K562 (cell line): ENCODE measurements around the gene GDF15. TPM values are rescaled to one million over a fixed set of nuclear protein-coding genes. Genes with fewer than 3 reads are reported as not detected.

Experiments
- AFF1 ChIP-seq, 2 experiments: fragments of 450-650 bp; IDR thresholded peaks; 2 replicates each; pipeline ENCODE4 v1.6.1; 2018; ENCODE audit warnings: mild to moderate bottlenecking in 2 of 2, low read depth in 1 of 2; ENCODE audit not compliant: partially characterized antibody in 2 of 2
- BHLHE40 ChIP-seq: IDR thresholded peaks from 2 replicates; pipeline ENCODE4 v1.6.1; 2011; ENCODE audit warnings: low read length, improper control_type of control experiment
- BMI1 ChIP-seq: fragments of 150-350 bp; IDR thresholded peaks from 2 replicates; pipeline ENCODE4 v1.6.1; 2014; ENCODE audit warnings: low read length
- CHD2 ChIP-seq: IDR thresholded peaks from 2 replicates; pipeline ENCODE4 v1.6.1; 2011; ENCODE audit warnings: low read depth, low read length
- CREM ChIP-seq: IDR thresholded peaks from 2 replicates; pipeline ENCODE4 v1.6.1; 2014; ENCODE audit warnings: antibody characterized with exemption, low read depth
- EGR1 ChIP-seq: fragments of 450-650 bp; conservative IDR thresholded peaks from 2 replicates; pipeline ENCODE4 v1.6.1; 2017; ENCODE audit warnings: mild to moderate bottlenecking
- ETV1 ChIP-seq: fragments of 450-650 bp; conservative IDR thresholded peaks from 2 replicates; pipeline ENCODE4 v1.6.1; 2016; ENCODE audit warnings: missing genetic modification characterization, control low read depth, low read depth, missing compliant biosample characterization
- FOXK1 ChIP-seq: sonication (generic); formaldehyde crosslinking; IDR thresholded peaks from 2 replicates; pipeline ENCODE4 v1.8.0; 2022; ENCODE audit warnings: missing genetic modification reagents, mild to moderate bottlenecking, borderline replicate concordance
- FOXM1 ChIP-seq, 2 experiments: fragments of 450-650 bp in 1 of 2; sonication (generic) in 1 of 2; formaldehyde crosslinking in 1 of 2; IDR thresholded peaks; 2 replicates each; pipeline versions ENCODE4 v1.6.1 to v1.9.0; 2017 to 2022; ENCODE audit warnings: low read depth in 2 of 2, mild to moderate bottlenecking in 2 of 2, missing genetic modification reagents in 1 of 2, moderate library complexity in 1 of 2
- HNRNPLL ChIP-seq: fragments of 200-400 bp; formaldehyde crosslinking; IDR thresholded peaks from 2 replicates; pipeline ENCODE4 v1.6.1; 2017; ENCODE audit warnings: low read length, low read depth, mild to moderate bottlenecking; ENCODE audit not compliant: poor library complexity, severe bottlenecking
- HSF4 ChIP-seq: fragments of 250-450 bp; sonication (Bioruptor Pico); IDR thresholded peaks from 2 replicates; pipeline ENCODE4 v2.1.2; 2022; ENCODE audit warnings: mild to moderate bottlenecking, moderate library complexity, borderline replicate concordance
- MYNN ChIP-seq, 2 experiments: sonication (generic); formaldehyde crosslinking in 1 of 2; IDR thresholded peaks; 2 replicates each; pipeline versions ENCODE4 v1.5.0 to v1.6.1; 2016 to 2020; ENCODE audit warnings: antibody characterized with exemption in 1 of 2, missing genetic modification reagents in 1 of 2
- POLR2G ChIP-seq: fragments of 200-400 bp; formaldehyde crosslinking; IDR thresholded peaks from 2 replicates; pipeline ENCODE4 v1.6.1; 2017; ENCODE audit warnings: low read depth, mild to moderate bottlenecking, antibody characterized with exemption, low read length, moderate library complexity
- PPARD ChIP-seq: fragments of 250-450 bp; sonication (Bioruptor Pico); IDR thresholded peaks from 2 replicates; pipeline ENCODE4 v1.8.0; 2022; ENCODE audit warnings: inconsistent platforms, mild to moderate bottlenecking, moderate library complexity
- ZBTB7A ChIP-seq: IDR thresholded peaks from 2 replicates; pipeline ENCODE4 v1.6.1; 2011; ENCODE audit warnings: low read depth, mild to moderate bottlenecking, low read length, moderate library complexity, borderline replicate concordance; ENCODE audit not compliant: control insufficient read depth
- ZNF444 ChIP-seq: fragments of 250-450 bp; sonication (Bioruptor Pico); IDR thresholded peaks from 2 replicates; pipeline ENCODE4 v1.4.0; 2020; ENCODE audit warnings: mild to moderate bottlenecking, moderate library complexity
- ZNF780A ChIP-seq: fragments of 250-450 bp; sonication (Bioruptor Pico); IDR thresholded peaks from 2 replicates; pipeline ENCODE4 v1.5.0; 2021; ENCODE audit warnings: mild to moderate bottlenecking
- polyA plus RNA-seq, 8 experiments: library from polyadenylated mRNA; depleted of rRNA in 4 of 8; stranded (reverse) in 5 of 8; unstranded in 3 of 8; fragments of >200 nt; fragmentation: Nextera tagmentation in 2 of 8; fragmentation: Illumina TruSeq in 1 of 8; extraction: Ambion mirVana in 2 of 8; extraction: Trizol in 1 of 8; gene quantifications; 2 replicates each; pipeline versions ENCODE4 v1.2.1 to v1.2.3, GENCODE V29; 2011 to 2014; ENCODE audit warnings: inconsistent platforms in 1 of 8, missing spikeins in 1 of 8
- total RNA-seq, 7 experiments: library from RNA; depleted of rRNA in 6 of 7; stranded (reverse); fragments of >200 nt in 6 of 7; fragmentation: Illumina TruSeq in 2 of 7; extraction: Trizol in 2 of 7; gene quantifications; 2 replicates each; pipeline versions ENCODE4 v1.2.1 to v1.2.3, GENCODE V29; 2011 to 2021; ENCODE audit warnings: low replicate concordance in 1 of 7
- TF ChIP-seq, protein P1 (sequence below): fragments of 450-650 bp; formaldehyde crosslinking; conservative IDR thresholded peaks from 2 replicates; pipeline ENCODE4 v1.4.0; 2022; ENCODE audit warnings: mild to moderate bottlenecking, missing genetic modification characterization
- TF ChIP-seq, protein P2 (sequence below): fragments of 450-650 bp; formaldehyde crosslinking; IDR thresholded peaks from 2 replicates; pipeline ENCODE4 v1.4.0; 2020; ENCODE audit warnings: mild to moderate bottlenecking

The GDF15 gene
- total and polyA plus RNA-seq, 9 of the 15 experiments (the other 6 are each of a cell fraction or from before 2014, with no cell fraction given): 2.3 to 82.4 (median 12.5) TPM

- TF ChIP-seq HNRNPLL: peak; percentile 79
- peak; percentile 88 for TF ChIP-seq ZNF444 (CRISPR knock-in tag)
- peak; percentile 68 for TF ChIP-seq CHD2
- peak; percentile 95 for TF ChIP-seq EGR1
- peak; percentile 88 for TF ChIP-seq BMI1
- TF ChIP-seq POLR2G: peak; percentile 56
- no peak for TF ChIP-seq HSF4 (CRISPR knock-in tag)
- peak in 1 of 2 experiments; percentile 14 for TF ChIP-seq AFF1 (IDR thresholded peaks at IDR 0.05; ENCODE audit: low read depth in 1 of 2, partially characterized antibody in 2 of 2)
- TF ChIP-seq CREM: peak; percentile 33
- TF ChIP-seq ZNF780A (CRISPR knock-in tag): no peak
- TF ChIP-seq ETV1 (tag): no peak
- peak; percentile 64 for TF ChIP-seq ZBTB7A
- 0 out of 2 replicates have a peak, but pooled peaks have one; percentile 7 for TF ChIP-seq MYNN (IDR thresholded peaks at IDR 0.05)
- TF ChIP-seq MYNN (CRISPR knock-in tag; IDR thresholded peaks at IDR 0.05): no peak
- 0 out of 2 replicates have a peak, but pooled peaks have one; percentile 2 for TF ChIP-seq FOXK1
- TF ChIP-seq, protein P1, sequence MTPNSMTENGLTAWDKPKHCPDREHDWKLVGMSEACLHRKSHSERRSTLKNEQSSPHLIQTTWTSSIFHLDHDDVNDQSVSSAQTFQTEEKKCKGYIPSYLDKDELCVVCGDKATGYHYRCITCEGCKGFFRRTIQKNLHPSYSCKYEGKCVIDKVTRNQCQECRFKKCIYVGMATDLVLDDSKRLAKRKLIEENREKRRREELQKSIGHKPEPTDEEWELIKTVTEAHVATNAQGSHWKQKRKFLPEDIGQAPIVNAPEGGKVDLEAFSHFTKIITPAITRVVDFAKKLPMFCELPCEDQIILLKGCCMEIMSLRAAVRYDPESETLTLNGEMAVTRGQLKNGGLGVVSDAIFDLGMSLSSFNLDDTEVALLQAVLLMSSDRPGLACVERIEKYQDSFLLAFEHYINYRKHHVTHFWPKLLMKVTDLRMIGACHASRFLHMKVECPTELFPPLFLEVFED (CRISPR knock-in tag): 0 out of 2 replicates have a peak, but pooled peaks have one; percentile 47
- TF ChIP-seq, protein P2, sequence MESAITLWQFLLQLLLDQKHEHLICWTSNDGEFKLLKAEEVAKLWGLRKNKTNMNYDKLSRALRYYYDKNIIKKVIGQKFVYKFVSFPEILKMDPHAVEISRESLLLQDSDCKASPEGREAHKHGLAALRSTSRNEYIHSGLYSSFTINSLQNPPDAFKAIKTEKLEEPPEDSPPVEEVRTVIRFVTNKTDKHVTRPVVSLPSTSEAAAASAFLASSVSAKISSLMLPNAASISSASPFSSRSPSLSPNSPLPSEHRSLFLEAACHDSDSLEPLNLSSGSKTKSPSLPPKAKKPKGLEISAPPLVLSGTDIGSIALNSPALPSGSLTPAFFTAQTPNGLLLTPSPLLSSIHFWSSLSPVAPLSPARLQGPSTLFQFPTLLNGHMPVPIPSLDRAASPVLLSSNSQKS: no peak
- TF ChIP-seq PPARD (CRISPR knock-in tag): no peak
- TF ChIP-seq FOXM1 (IDR thresholded peaks at IDR 0.05; ENCODE audit: low read depth): no peak
- TF ChIP-seq FOXM1 (CRISPR knock-in tag; IDR thresholded peaks at IDR 0.05; ENCODE audit: low read depth): peak; percentile 86; the same call in 1 of the 2 replicates
- TF ChIP-seq BHLHE40: peak; percentile 74
Measured at GRCh38 chr19:18416778-18417249, 30.9 kb downstream of the GDF15 start (continued).
